ENCODE results near the gene RTF1.

GRCh38 chr15:41466711-41467110 lies 49.8 kb downstream of the RTF1 start:
- no peak for TF ChIP-seq CTCF (IDR thresholded peaks at IDR 0.05)
- no peak for TF ChIP-seq EZH2 (IDR thresholded peaks at IDR 0.05; ENCODE audit: borderline replicate concordance, insufficient read depth, low read depth, low read length, poor library complexity, severe bottlenecking)
